K562 (cell line): ENCODE results near the gene PLTP. TPM values are rescaled to one million over a fixed set of nuclear protein-coding genes. Genes with fewer than 3 reads are reported as not detected.

ENCODE experiments used
- CBX3 ChIP-seq, 2 experiments: IDR thresholded peaks; 1 replicate in 1 of 2; 2 replicates in 1 of 2; pipeline ENCODE4 v1.6.1; 2012; ENCODE audit warnings: inconsistent platforms in 2 of 2, low read length in 2 of 2, borderline replicate concordance in 1 of 2, control low read depth in 1 of 2
- CTCFL ChIP-seq: IDR thresholded peaks from 2 replicates; pipeline ENCODE4 v1.6.1; 2011; ENCODE audit warnings: borderline replicate concordance, low read depth, mild to moderate bottlenecking, moderate library complexity, low read length; ENCODE audit not compliant: insufficient read depth, poor library complexity, severe bottlenecking
- E2F3 ChIP-seq: fragments of 250-450 bp; sonication (Bioruptor Pico); IDR thresholded peaks from 2 replicates; pipeline ENCODE4 v1.4.0; 2020; ENCODE audit warnings: mild to moderate bottlenecking
- EP300 ChIP-seq: IDR thresholded peaks from 2 replicates; pipeline ENCODE4 v1.6.1; 2012; ENCODE audit warnings: low read length, improper control_type of control experiment
- FOXK1 ChIP-seq: sonication (generic); formaldehyde crosslinking; IDR thresholded peaks from 2 replicates; pipeline ENCODE4 v1.8.0; 2022; ENCODE audit warnings: missing genetic modification reagents, mild to moderate bottlenecking, borderline replicate concordance
- HSF4 ChIP-seq: fragments of 250-450 bp; sonication (Bioruptor Pico); IDR thresholded peaks from 2 replicates; pipeline ENCODE4 v2.1.2; 2022; ENCODE audit warnings: mild to moderate bottlenecking, moderate library complexity, borderline replicate concordance
- KDM5B ChIP-seq: fragments of 200-600 bp; sonication (generic); IDR thresholded peaks from 2 replicates; pipeline ENCODE4 v1.6.1; 2012; ENCODE audit warnings: low read depth, mild to moderate bottlenecking, moderate library complexity, low read length, control low read depth, inconsistent platforms; ENCODE audit not compliant: insufficient replicate concordance
- LCOR ChIP-seq: sonication (generic); formaldehyde crosslinking; IDR thresholded peaks from 2 replicates; pipeline ENCODE4 v1.8.0; 2022; ENCODE audit warnings: mild to moderate bottlenecking, missing genetic modification reagents
- NFRKB ChIP-seq: fragments of 450-650 bp; IDR thresholded peaks from 2 replicates; pipeline ENCODE4 v1.6.1; 2016; ENCODE audit warnings: low read depth
- NR2C2 ChIP-seq, 2 experiments: fragments of 200-800 bp in 1 of 2; sonication (Bioruptor generic) in 1 of 2; sonication (generic) in 1 of 2; formaldehyde crosslinking in 1 of 2; IDR thresholded peaks; 2 replicates each; pipeline versions ENCODE4 v1.6.1 to v1.8.0; 2016 to 2022; ENCODE audit warnings: mild to moderate bottlenecking in 1 of 2, missing compliant biosample characterization in 1 of 2, missing genetic modification characterization in 1 of 2, missing genetic modification reagents in 1 of 2
- PCBP2 ChIP-seq: fragments of 200-400 bp; formaldehyde crosslinking; IDR thresholded peaks from 2 replicates; pipeline ENCODE4 v1.6.1; 2018; ENCODE audit warnings: low read length, low read depth, mild to moderate bottlenecking, moderate library complexity; ENCODE audit not compliant: poor library complexity, severe bottlenecking
- SLC30A9 ChIP-seq: fragments of 250-450 bp; sonication (Bioruptor Pico); IDR thresholded peaks from 2 replicates; pipeline ENCODE4 v1.8.0; 2022; ENCODE audit warnings: mild to moderate bottlenecking, moderate library complexity
- SNIP1 ChIP-seq: fragments of 450-650 bp; IDR thresholded peaks from 2 replicates; pipeline ENCODE4 v1.7.1; 2017; ENCODE audit warnings: low read depth, mild to moderate bottlenecking
- ZNF398 ChIP-seq: fragments of 250-450 bp; sonication (Bioruptor Pico); IDR thresholded peaks from 2 replicates; pipeline ENCODE4 v1.8.0; 2021; ENCODE audit warnings: moderate library complexity, mild to moderate bottlenecking, inconsistent platforms
- ZNF609 ChIP-seq: sonication (generic); formaldehyde crosslinking; IDR thresholded peaks from 2 replicates; pipeline ENCODE4 v1.8.1; 2023; ENCODE audit warnings: missing genetic modification reagents, mild to moderate bottlenecking, borderline replicate concordance
- polyA plus RNA-seq, 8 experiments: library from polyadenylated mRNA; depleted of rRNA in 4 of 8; stranded (reverse) in 5 of 8; unstranded in 3 of 8; fragments of >200 nt; fragmentation: Nextera tagmentation in 2 of 8; fragmentation: Illumina TruSeq in 1 of 8; extraction: Ambion mirVana in 2 of 8; extraction: Trizol in 1 of 8; gene quantifications; 2 replicates each; pipeline versions ENCODE4 v1.2.1 to v1.2.3, GENCODE V29; 2011 to 2014; ENCODE audit warnings: inconsistent platforms in 1 of 8, missing spikeins in 1 of 8
- total RNA-seq, 7 experiments: library from RNA; depleted of rRNA in 6 of 7; stranded (reverse); fragments of >200 nt in 6 of 7; fragmentation: Illumina TruSeq in 2 of 7; extraction: Trizol in 2 of 7; gene quantifications; 2 replicates each; pipeline versions ENCODE4 v1.2.1 to v1.2.3, GENCODE V29; 2011 to 2021; ENCODE audit warnings: low replicate concordance in 1 of 7

Gene PLTP
- total and polyA plus RNA-seq, 9 of the 15 experiments (the other 6 are each of a cell fraction or from before 2014, with no cell fraction given), result 2.8 to 29.3 (median 17.6) TPM

GRCh38 chr20:45890985-45891983 lies 20.7 kb downstream of the PLTP start, which contains the start of the genes CTSA and NEURL2 (continued):
- TF ChIP-seq ZNF609 (CRISPR knock-in tag), result no peak
- peak in 1 of 2 experiments; percentile 16; a peak in 1 of 3 replicates for TF ChIP-seq CBX3 (IDR thresholded peaks at IDR 0.05; ENCODE audit: borderline replicate concordance in 1 of 2, low read length in 2 of 2)
- TF ChIP-seq E2F3 (CRISPR knock-in tag), result no peak; the same call in 1 of the 2 replicates
- TF ChIP-seq NFRKB, result peak; percentile 74; the same call in 1 of the 2 replicates
- no peak for TF ChIP-seq ZNF398 (CRISPR knock-in tag)
- TF ChIP-seq FOXK1, result no peak
- TF ChIP-seq HSF4 (CRISPR knock-in tag), result no peak
- peak; percentile 70 for TF ChIP-seq KDM5B
- no peak for TF ChIP-seq LCOR (CRISPR knock-in tag)
- TF ChIP-seq SLC30A9 (CRISPR knock-in tag), result no peak
- TF ChIP-seq EP300, result peak; percentile 42; the same call in 1 of the 2 replicates
- TF ChIP-seq CTCFL, result peak; percentile 85
- no peak for TF ChIP-seq PCBP2
- no peak for TF ChIP-seq NR2C2 (CRISPR knock-in tag; IDR thresholded peaks at IDR 0.05)
- peak; percentile 90 for TF ChIP-seq NR2C2 (tag; IDR thresholded peaks at IDR 0.05)
- TF ChIP-seq SNIP1, result no peak
